Omental fat pad (tissue), 4 donors: ENCODE measurements around the gene FBLN2. TPM values are rescaled to one million over a fixed set of nuclear protein-coding genes. Genes with fewer than 3 reads are reported as not detected.

Source experiments
- ATAC-seq: fragments of 150-250 bp; one replicate; pipeline ENCODE4 v1.9.1; 2016; ENCODE audit warnings: mild to moderate bottlenecking, moderate library complexity; ENCODE audit not compliant: low FRiP score
- DNase-seq: peaks from one replicate; pipeline ENCODE4 v3.0.0-alpha.2; 2019; ENCODE audit warnings: low spot score
- total RNA-seq, 4 donors: library from RNA; depleted of rRNA; stranded (reverse); fragments of >200 nt; gene quantifications; one replicate each; pipeline ENCODE4 v1.1.0, GENCODE V29; 2016
- TF ChIP-seq, protein P1 (sequence below), 3 donors: fragments of 450-650 bp; IDR thresholded peaks; one replicate each; pipeline ENCODE4 v1.5.1; 2016 to 2017; ENCODE audit warnings: antibody characterized with exemption in 3 of 3, mild to moderate bottlenecking in 3 of 3, moderate library complexity in 2 of 3

FBLN2 gene
- total RNA-seq, 4 donors from 2014 or later: 156 to 568 (median 187) TPM

- DNase-seq (no peak), ATAC-seq (no peak)
- TF ChIP-seq, protein P1, sequence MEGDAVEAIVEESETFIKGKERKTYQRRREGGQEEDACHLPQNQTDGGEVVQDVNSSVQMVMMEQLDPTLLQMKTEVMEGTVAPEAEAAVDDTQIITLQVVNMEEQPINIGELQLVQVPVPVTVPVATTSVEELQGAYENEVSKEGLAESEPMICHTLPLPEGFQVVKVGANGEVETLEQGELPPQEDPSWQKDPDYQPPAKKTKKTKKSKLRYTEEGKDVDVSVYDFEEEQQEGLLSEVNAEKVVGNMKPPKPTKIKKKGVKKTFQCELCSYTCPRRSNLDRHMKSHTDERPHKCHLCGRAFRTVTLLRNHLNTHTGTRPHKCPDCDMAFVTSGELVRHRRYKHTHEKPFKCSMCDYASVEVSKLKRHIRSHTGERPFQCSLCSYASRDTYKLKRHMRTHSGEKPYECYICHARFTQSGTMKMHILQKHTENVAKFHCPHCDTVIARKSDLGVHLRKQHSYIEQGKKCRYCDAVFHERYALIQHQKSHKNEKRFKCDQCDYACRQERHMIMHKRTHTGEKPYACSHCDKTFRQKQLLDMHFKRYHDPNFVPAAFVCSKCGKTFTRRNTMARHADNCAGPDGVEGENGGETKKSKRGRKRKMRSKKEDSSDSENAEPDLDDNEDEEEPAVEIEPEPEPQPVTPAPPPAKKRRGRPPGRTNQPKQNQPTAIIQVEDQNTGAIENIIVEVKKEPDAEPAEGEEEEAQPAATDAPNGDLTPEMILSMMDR (IDR thresholded peaks at IDR 0.05): no peak
These were observed 72.7 kb downstream of the FBLN2 start for GRCh38 chr3:13621381-13622221.

GRCh38 chr3:13622356-13622755, 73.4 kb downstream of the FBLN2 start:
- DNase-seq: no peak
- TF ChIP-seq, protein P1 (IDR thresholded peaks at IDR 0.05): no peak
- no peak for ATAC-seq

GRCh38 chr3:13623101-13623654, 74.3 kb downstream of the FBLN2 start:
- peak; percentile 46 for ATAC-seq

DNA sequence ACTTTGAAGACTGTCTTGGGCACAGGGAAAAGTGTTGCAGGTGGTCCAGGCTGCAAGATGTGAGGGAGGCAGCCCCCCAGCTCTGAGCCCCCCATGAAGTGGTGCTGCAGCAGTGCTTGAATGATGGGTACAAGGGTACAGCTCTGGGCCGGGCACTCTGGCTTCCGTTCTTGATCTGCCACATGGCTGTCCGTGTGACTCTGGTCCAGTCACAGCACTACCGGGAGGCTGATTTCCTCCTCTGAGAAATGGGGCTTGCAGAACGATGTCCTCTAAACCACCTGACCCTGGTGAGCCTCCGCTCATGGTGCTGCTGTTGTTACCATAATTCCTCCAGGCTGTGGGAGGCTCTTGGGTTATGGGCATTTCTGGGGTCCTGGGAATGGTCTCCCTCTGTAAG, 75.1 kb downstream of the FBLN2 start:
- DNase-seq: no peak
- TF ChIP-seq, protein P1 (IDR thresholded peaks at IDR 0.05): no peak
- no peak for ATAC-seq

More at GRCh38 chr3:13623101-13623654, 74.3 kb downstream of the FBLN2 start:
- TF ChIP-seq, protein P1 (IDR thresholded peaks at IDR 0.05): no peak
- DNase-seq: no peak

DNA sequence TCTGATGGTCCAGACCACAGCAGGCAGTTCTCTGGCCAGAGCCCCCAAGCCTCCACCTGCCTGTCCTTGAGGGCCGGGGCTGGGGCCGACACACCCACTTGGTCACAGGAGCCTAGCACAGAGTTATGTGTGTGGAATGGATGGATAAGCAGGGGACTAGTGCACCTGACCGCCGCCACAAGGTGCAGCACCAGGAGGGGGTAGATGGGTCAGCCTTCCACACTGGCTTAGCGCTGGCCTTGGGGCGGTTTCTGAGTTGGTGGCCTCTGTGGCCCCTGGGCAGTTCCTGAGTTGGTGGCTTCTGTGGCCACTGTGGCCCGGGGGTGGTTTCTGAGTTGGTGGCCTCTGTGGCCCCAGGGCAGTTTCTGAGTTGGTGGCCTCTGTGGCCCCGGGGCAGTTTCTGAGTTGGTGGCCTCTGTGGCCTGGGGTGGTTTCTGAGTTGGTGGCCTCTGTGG, 75.8 kb downstream of the FBLN2 start:
- DNase-seq: no peak

GRCh38 chr3:13626396-13626795, 77.5 kb downstream of the FBLN2 start:
- DNase-seq: no peak
- TF ChIP-seq, protein P1 (IDR thresholded peaks at IDR 0.05): no peak
- ATAC-seq: no peak

More for the DNA sequence above, 75.8 kb downstream of the FBLN2 start:
- TF ChIP-seq, protein P1 (IDR thresholded peaks at IDR 0.05): no peak
- ATAC-seq: no peak
